ENCODE measurements around the gene ANTXRL. TPM values are rescaled to one million over a fixed set of nuclear protein-coding genes. Genes with fewer than 3 reads are reported as not detected.
"Not testable (repeated sequence)": the region's sequence is repeated elsewhere in the genome, so short reads cannot be mapped to it uniquely, and the experiment has no call there.

Gene ANTXRL
- total and polyA plus RNA-seq, 3 experiments from 2014 or later = not detected

- Histone ChIP-seq H3K4me3 (ENCODE audit: low read length) (no peak overlapping the region), H3K36me3 (ENCODE audit: insufficient read depth, low read length) (no peaks in the 10 kb centered on the region), H3K27me3 (ENCODE audit: insufficient read depth, low read length, poor library complexity, severe bottlenecking) (no peaks in the 10 kb centered on the region), H3K27ac (ENCODE audit: low read depth, low read length) (no peak overlapping the region), H3K9me3 (ENCODE audit: low read length) (no peaks in the 10 kb centered on the region), H3K4me1 (ENCODE audit: insufficient read depth, low read length) (no peaks in the 10 kb centered on the region)
- no peak for DNase-seq
- Mint-ChIP-seq H3K9me3 (no peaks in the 10 kb centered on the region), H3K36me3 (no peaks in the 10 kb centered on the region), H3K27me3 (peaks cover 0 to 12% of the 10 kb centered on the region in 2 donors), H3K4me3 (no peak overlapping the region), H3K27ac (peak overlapping the region in 1 of 8 donors; percentile 64), H3K4me1 (no peaks in the 10 kb centered on the region)
- ChIA-PET POLR2A (no interaction called here), CTCF (no interaction called here)
Measured at GRCh38 chr10:46328853-46329689, 42.3 kb downstream of the ANTXRL start.

- Histone ChIP-seq H3K4me3 (ENCODE audit: low read length) (no peak overlapping the region), H3K36me3 (ENCODE audit: insufficient read depth, low read length) (no peaks in the 10 kb centered on the region), H3K27ac (ENCODE audit: low read depth, low read length) (no peak overlapping the region), H3K9me3 (ENCODE audit: low read length) (no peaks in the 10 kb centered on the region), H3K4me1 (ENCODE audit: insufficient read depth, low read length) (no peaks in the 10 kb centered on the region), H3K27me3 (ENCODE audit: insufficient read depth, low read length, poor library complexity, severe bottlenecking) (no peaks in the 10 kb centered on the region)
- Mint-ChIP-seq H3K4me1 (no peaks in the 10 kb centered on the region), H3K36me3 (no peaks in the 10 kb centered on the region), H3K9me3 (no peaks in the 10 kb centered on the region), H3K27me3 (peaks cover 0 to 12% of the 10 kb centered on the region in 2 donors), H3K4me3 (no peak overlapping the region), H3K27ac (no peak overlapping the region)
- CTCF ChIA-PET = no interaction called here
- POLR2A ChIA-PET = no interaction called here
- DNase-seq = no peak
Measured at GRCh38 chr10:46329690-46330016, 42.9 kb downstream of the ANTXRL start.

GRCh38 chr10:46330894-46331293 lies 44.1 kb downstream of the ANTXRL start:
- H3K9me3 ChIP-seq (ENCODE audit: low read length) = no peaks in the 10 kb centered on the region
- H3K4me3 ChIP-seq (ENCODE audit: low read length) = no peak overlapping the region
- H3K27me3 ChIP-seq (ENCODE audit: insufficient read depth, low read length, poor library complexity, severe bottlenecking) = no peaks in the 10 kb centered on the region
- ChIA-PET POLR2A (no interaction called here), CTCF (no interaction called here)
- H3K27ac ChIP-seq (ENCODE audit: low read depth, low read length) = no peak overlapping the region
- Mint-ChIP-seq H3K9me3 (no peaks in the 10 kb centered on the region), H3K36me3 (no peaks in the 10 kb centered on the region), H3K27ac (peak overlapping the region in 1 of 8 donors; percentile 33), H3K4me1 (no peaks in the 10 kb centered on the region), H3K4me3 (no peak overlapping the region), H3K27me3 (peaks cover 0 to 12% of the 10 kb centered on the region in 2 donors)
- no peaks in the 10 kb centered on the region for H3K36me3 ChIP-seq (ENCODE audit: insufficient read depth, low read length)
- no peak for DNase-seq
- no peaks in the 10 kb centered on the region for H3K4me1 ChIP-seq (ENCODE audit: insufficient read depth, low read length)

- H3K9me3 ChIP-seq (ENCODE audit: low read length); H3K27ac ChIP-seq (ENCODE audit: low read depth, low read length); H3K4me1 ChIP-seq (ENCODE audit: insufficient read depth, low read length); DNase-seq; H3K36me3 ChIP-seq (ENCODE audit: insufficient read depth, low read length); H3K4me1 Mint-ChIP-seq; CTCF ChIA-PET; H3K27me3 Mint-ChIP-seq; H3K27ac Mint-ChIP-seq; H3K36me3 Mint-ChIP-seq; H3K9me3 Mint-ChIP-seq; H3K4me3 ChIP-seq (ENCODE audit: low read length); H3K4me3 Mint-ChIP-seq; H3K27me3 ChIP-seq (ENCODE audit: insufficient read depth, low read length, poor library complexity, severe bottlenecking); POLR2A ChIA-PET: not testable (repeated sequence)
Measured at GRCh38 chr10:46365484-46365883, 78.7 kb downstream of the ANTXRL start.

GRCh38 chr10:46367209-46367608 lies 80.4 kb downstream of the ANTXRL start:
- H3K27ac ChIP-seq (ENCODE audit: low read depth, low read length); H3K36me3 Mint-ChIP-seq; H3K4me3 ChIP-seq (ENCODE audit: low read length); H3K27me3 ChIP-seq (ENCODE audit: insufficient read depth, low read length, poor library complexity, severe bottlenecking); H3K4me3 Mint-ChIP-seq; H3K36me3 ChIP-seq (ENCODE audit: insufficient read depth, low read length); H3K9me3 Mint-ChIP-seq; DNase-seq; POLR2A ChIA-PET; CTCF ChIA-PET; H3K9me3 ChIP-seq (ENCODE audit: low read length); H3K27me3 Mint-ChIP-seq; H3K4me1 Mint-ChIP-seq; H3K27ac Mint-ChIP-seq; H3K4me1 ChIP-seq (ENCODE audit: insufficient read depth, low read length): not testable (repeated sequence)

- H3K4me1 ChIP-seq (ENCODE audit: insufficient read depth, low read length); H3K4me3 ChIP-seq (ENCODE audit: low read length); DNase-seq; H3K4me3 Mint-ChIP-seq; CTCF ChIA-PET; H3K4me1 Mint-ChIP-seq; H3K9me3 Mint-ChIP-seq; H3K27me3 Mint-ChIP-seq; H3K36me3 ChIP-seq (ENCODE audit: insufficient read depth, low read length); H3K27ac Mint-ChIP-seq; H3K36me3 Mint-ChIP-seq; H3K9me3 ChIP-seq (ENCODE audit: low read length); POLR2A ChIA-PET; H3K27me3 ChIP-seq (ENCODE audit: insufficient read depth, low read length, poor library complexity, severe bottlenecking); H3K27ac ChIP-seq (ENCODE audit: low read depth, low read length): not testable (repeated sequence)
Measured at GRCh38 chr10:46367666-46368240, 81.0 kb downstream of the ANTXRL start.

- H3K4me1 Mint-ChIP-seq; H3K27me3 ChIP-seq (ENCODE audit: insufficient read depth, low read length, poor library complexity, severe bottlenecking); H3K4me3 ChIP-seq (ENCODE audit: low read length); H3K4me1 ChIP-seq (ENCODE audit: insufficient read depth, low read length); H3K4me3 Mint-ChIP-seq; H3K27ac ChIP-seq (ENCODE audit: low read depth, low read length); CTCF ChIA-PET; POLR2A ChIA-PET; H3K9me3 Mint-ChIP-seq; H3K36me3 ChIP-seq (ENCODE audit: insufficient read depth, low read length); H3K9me3 ChIP-seq (ENCODE audit: low read length); H3K27me3 Mint-ChIP-seq; H3K27ac Mint-ChIP-seq; H3K36me3 Mint-ChIP-seq; DNase-seq: not testable (repeated sequence)
Measured at GRCh38 chr10:46368956-46369355, 82.2 kb downstream of the ANTXRL start.

- H3K27ac Mint-ChIP-seq; H3K4me3 ChIP-seq (ENCODE audit: low read length); H3K4me3 Mint-ChIP-seq; H3K9me3 ChIP-seq (ENCODE audit: low read length); DNase-seq; H3K36me3 Mint-ChIP-seq; POLR2A ChIA-PET; H3K4me1 ChIP-seq (ENCODE audit: insufficient read depth, low read length); CTCF ChIA-PET; H3K9me3 Mint-ChIP-seq; H3K4me1 Mint-ChIP-seq; H3K27me3 ChIP-seq (ENCODE audit: insufficient read depth, low read length, poor library complexity, severe bottlenecking); H3K36me3 ChIP-seq (ENCODE audit: insufficient read depth, low read length); H3K27me3 Mint-ChIP-seq; H3K27ac ChIP-seq (ENCODE audit: low read depth, low read length): not testable (repeated sequence)
Measured at GRCh38 chr10:46374410-46374809, 87.6 kb downstream of the ANTXRL start.

GRCh38 chr10:46375406-46375805 lies 88.6 kb downstream of the ANTXRL start, which contains the start of gene ANXA8L1:
ANXA8L1 (plus strand) TSS chr10:46375776; CDS start chr10:46375852, 76 bp downstream.
- CTCF ChIA-PET; H3K9me3 ChIP-seq (ENCODE audit: low read length); H3K36me3 ChIP-seq (ENCODE audit: insufficient read depth, low read length); H3K4me1 ChIP-seq (ENCODE audit: insufficient read depth, low read length); H3K4me1 Mint-ChIP-seq; H3K27ac Mint-ChIP-seq; POLR2A ChIA-PET; H3K36me3 Mint-ChIP-seq; H3K27ac ChIP-seq (ENCODE audit: low read depth, low read length); H3K9me3 Mint-ChIP-seq; H3K27me3 Mint-ChIP-seq; H3K27me3 ChIP-seq (ENCODE audit: insufficient read depth, low read length, poor library complexity, severe bottlenecking); DNase-seq; H3K4me3 ChIP-seq (ENCODE audit: low read length); H3K4me3 Mint-ChIP-seq: not testable (repeated sequence)
